Fibroblast of villous mesenchyme (primary cell): Measurements from ENCODE around the gene CCNA2. TPM values are rescaled to one million over a fixed set of nuclear protein-coding genes. Genes with fewer than 3 reads are reported as not detected.
A peak's percentile ranks its signal among the peaks of the same experiment; 100 is the strongest.

Experiments
- DNase-seq: peaks from one replicate; pipeline ENCODE4 v3.0.0-alpha.2; 2010; ENCODE audit warnings: low read depth
- H3K4me3 ChIP-seq: 2 replicates; pipeline ENCODE4 v1.5.1; 2011; ENCODE audit warnings: low read depth, mild to moderate bottlenecking, low read length
- CTCF ChIP-seq: IDR thresholded peaks from 2 replicates; pipeline ENCODE4 v1.5.1; 2012; ENCODE audit warnings: low read depth, mild to moderate bottlenecking, low read length; ENCODE audit not compliant: insufficient read depth
- total RNA-seq: library from RNA; depleted of rRNA; stranded (reverse); fragments of >200 nt; gene quantifications from 2 replicates; pipeline ENCODE4 v1.2.3, GENCODE V29; 2012

CCNA2 gene
- total RNA-seq, 1 donor = 54.0 TPM

GRCh38 chr4:121846662-121847061 lies 23.0 kb upstream of the CCNA2 start:
- no peak for TF ChIP-seq CTCF
- DNase-seq = no peak
- H3K4me3 ChIP-seq = no peak overlapping the region

- TF ChIP-seq CTCF = no peak
- H3K4me3 ChIP-seq = no peak overlapping the region
- DNase-seq = no peak
Measured at GRCh38 chr4:121842862-121843261, 19.2 kb upstream of the CCNA2 start.

DNA sequence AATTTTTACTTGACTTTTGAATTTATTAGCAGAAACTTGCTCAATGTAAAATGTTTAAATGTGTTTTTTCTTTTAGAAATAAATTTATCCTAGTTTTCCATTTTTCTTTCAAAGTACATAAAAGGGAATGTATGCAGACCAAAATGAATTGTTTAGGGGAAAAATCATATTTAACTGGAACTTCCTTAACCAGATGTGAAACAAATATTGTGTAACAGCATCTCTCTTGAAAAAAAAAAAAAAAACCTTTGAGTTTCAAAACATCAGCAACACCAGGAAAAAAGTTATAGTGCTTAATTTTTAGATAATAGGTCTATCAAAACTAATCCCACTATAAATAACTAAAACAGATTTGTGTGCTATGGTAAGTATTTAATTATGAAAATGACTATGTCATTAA lies 14.5 kb upstream of the CCNA2 start:
- DNase-seq = no peak
- H3K4me3 ChIP-seq = no peak overlapping the region
- TF ChIP-seq CTCF = no peak

DNA sequence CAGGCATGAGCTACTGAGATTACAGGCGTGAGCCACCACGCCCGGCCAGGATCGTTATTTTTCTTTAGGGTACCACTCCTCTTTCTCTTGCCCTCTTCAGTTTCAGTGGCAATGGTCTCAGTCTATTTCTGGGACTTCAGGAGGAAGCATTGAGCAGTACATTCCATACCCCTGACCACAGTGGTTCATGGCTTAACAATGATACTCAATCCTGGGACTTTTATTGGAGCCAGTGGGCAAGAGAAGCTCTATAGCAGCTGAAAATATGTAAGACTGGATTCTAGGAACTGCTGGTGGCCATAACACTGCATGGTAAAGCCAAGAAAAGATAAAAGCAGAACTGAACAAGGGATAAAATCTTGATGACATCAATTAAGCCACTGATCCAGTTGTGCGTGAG lies 5.8 kb upstream of the CCNA2 start:
- no peak for TF ChIP-seq CTCF
- no peak overlapping the region for H3K4me3 ChIP-seq
- DNase-seq = no peak

- H3K4me3 ChIP-seq = no peak overlapping the region
- TF ChIP-seq CTCF = no peak
- no peak for DNase-seq
Measured at GRCh38 chr4:121827853-121828252, 4.2 kb upstream of the CCNA2 start.

DNA sequence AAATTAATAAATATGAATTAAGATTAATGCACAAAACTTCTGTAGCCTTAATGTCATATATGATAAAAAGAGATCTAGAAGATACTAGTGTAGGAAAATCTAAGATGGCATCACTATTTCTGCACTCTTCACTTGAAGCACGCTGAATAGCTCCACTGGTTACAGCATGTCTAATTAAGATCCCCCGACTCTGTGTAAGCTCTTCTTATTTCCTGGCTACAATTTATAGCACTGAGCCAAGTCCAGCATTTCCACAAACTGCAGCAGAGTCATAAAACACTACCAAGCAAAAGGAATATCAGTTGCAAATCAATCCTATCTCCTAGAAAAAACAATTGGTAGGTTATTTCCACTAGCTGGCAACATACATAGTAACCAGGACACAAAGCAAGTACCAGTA lies 1.3 kb upstream of the CCNA2 start:
- DNase-seq = no peak
- no peak overlapping the region for H3K4me3 ChIP-seq
- TF ChIP-seq CTCF = no peak

DNA sequence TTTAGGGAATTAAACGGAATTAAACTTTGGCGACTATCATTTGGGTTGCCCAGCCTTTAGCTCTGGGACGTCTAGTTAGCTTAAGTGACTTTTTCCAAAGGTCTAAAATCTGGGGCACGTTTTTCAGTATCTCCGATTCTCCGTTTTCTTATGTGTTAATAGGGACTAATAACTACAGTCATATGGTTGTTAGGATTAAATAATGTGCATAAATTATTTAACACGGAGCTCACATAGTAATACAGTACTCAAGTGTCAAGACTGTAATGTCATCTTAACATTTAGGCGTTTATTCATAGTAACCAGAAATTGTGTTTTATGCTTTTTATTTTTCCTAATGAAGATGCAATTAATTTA lies 466 bp upstream of the CCNA2 start:
- TF ChIP-seq CTCF = no peak
- H3K4me3 ChIP-seq = peak overlapping the region; percentile 85
- DNase-seq = no peak
